ENCODE measurements around the gene HRH1.
A peak's percentile ranks its signal among the peaks of the same experiment; 100 is the strongest.

The HRH1 gene

GRCh38 chr3:11224870-11225229 is 70.6 kb downstream of the HRH1 start:
- ChIA-PET POLR2A (no interaction called here), CTCF (no interaction called here)
- no peak overlapping the region for H3K27ac ChIP-seq (ENCODE audit: extremely low read depth, low read depth, low read length)
- H3K4me1 ChIP-seq (ENCODE audit: control insufficient read depth, insufficient read depth, low read length), result no peaks in the 10 kb centered on the region
- H3K4me3 ChIP-seq (ENCODE audit: low read depth, low read length), result no peak overlapping the region
- no peaks in the 10 kb centered on the region for H3K9me3 ChIP-seq (ENCODE audit: control insufficient read depth, insufficient read depth, low read depth, low read length)
- TF ChIP-seq ZNF133 (tag by site-specific recombination; IDR thresholded peaks at IDR 0.05), result no peak
- H3K36me3 ChIP-seq (ENCODE audit: control insufficient read depth in 2 of 2, insufficient read depth in 1 of 2, low read length in 2 of 2), result no peaks in the 10 kb centered on the region

DNA sequence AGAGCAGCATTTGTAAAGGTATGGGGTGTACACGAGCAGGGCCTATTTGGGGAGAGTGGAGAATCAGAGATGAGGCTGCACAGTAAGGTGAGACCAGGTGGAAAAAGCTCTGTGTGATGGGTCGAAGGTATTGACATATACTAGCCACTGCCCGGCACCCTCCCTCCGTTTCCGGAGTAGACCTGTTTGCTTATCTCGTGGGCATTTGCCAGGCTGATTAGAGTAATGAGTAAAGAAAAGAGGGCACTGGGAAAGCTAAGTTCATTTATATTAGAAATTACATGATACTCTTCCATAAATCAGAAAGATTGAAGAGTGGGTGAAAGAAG is 71.7 kb downstream of the HRH1 start:
- CTCF ChIA-PET, result interaction anchor here (0.6 to 1.3 kb wide), 2 partner anchors 135 to 166 kb away, joined by 3 to 5 read pairs; no protein-coding TSS in a partner anchor
- no peaks in the 10 kb centered on the region for H3K4me1 ChIP-seq (ENCODE audit: control insufficient read depth, insufficient read depth, low read length)
- POLR2A ChIA-PET, result no interaction called here
- no peaks in the 10 kb centered on the region for H3K36me3 ChIP-seq (ENCODE audit: control insufficient read depth in 2 of 2, insufficient read depth in 1 of 2, low read length in 2 of 2)
- TF ChIP-seq ZNF701 (tag by site-specific recombination; IDR thresholded peaks at IDR 0.05) (no peak), ZBTB8A (tag by site-specific recombination; IDR thresholded peaks at IDR 0.05) (no peak), ZNF513 (tag by site-specific recombination; IDR thresholded peaks at IDR 0.05) (no peak), ZNF394 (tag by site-specific recombination; IDR thresholded peaks at IDR 0.05; ENCODE audit: borderline replicate concordance) (no peak), ZNF23 (tag by site-specific recombination; IDR thresholded peaks at IDR 0.05; ENCODE audit: borderline replicate concordance) (no peak), ZNF76 (tag by site-specific recombination; IDR thresholded peaks at IDR 0.05; ENCODE audit: borderline replicate concordance, low read depth) (no peak), ZNF311 (tag by site-specific recombination; IDR thresholded peaks at IDR 0.05; ENCODE audit: borderline replicate concordance) (no peak), ZNF169 (tag by site-specific recombination; IDR thresholded peaks at IDR 0.05) (no peak), ZNF837 (tag by site-specific recombination; IDR thresholded peaks at IDR 0.05) (no peak), ZNF335 (tag by site-specific recombination; conservative IDR thresholded peaks at IDR 0.05) (no peak), HOXC10 (CRISPR knock-in tag; IDR thresholded peaks at IDR 0.05) (no peak), ZNF155 (tag by site-specific recombination; IDR thresholded peaks at IDR 0.05) (no peak), ZNF354C (tag by site-specific recombination; IDR thresholded peaks at IDR 0.05; ENCODE audit: borderline replicate concordance, low read depth) (no peak), ZNF211 (tag by site-specific recombination; IDR thresholded peaks at IDR 0.05; ENCODE audit: low read depth) (no peak), EGR2 (tag by site-specific recombination; IDR thresholded peaks at IDR 0.05; ENCODE audit: low read depth) (no peak), IKZF3 (tag by site-specific recombination; IDR thresholded peaks at IDR 0.05) (no peak), ZNF768 (tag by site-specific recombination; IDR thresholded peaks at IDR 0.05) (no peak), ZNF184 (tag by site-specific recombination; IDR thresholded peaks at IDR 0.05) (no peak), ZNF654 (tag by site-specific recombination; IDR thresholded peaks at IDR 0.05; ENCODE audit: low read depth) (no peak), ZBTB10 (tag by site-specific recombination; IDR thresholded peaks at IDR 0.05) (no peak)
- H3K9me3 ChIP-seq (ENCODE audit: control insufficient read depth, insufficient read depth, low read depth, low read length), result no peaks in the 10 kb centered on the region
- H3K4me3 ChIP-seq (ENCODE audit: low read depth, low read length), result peak overlapping the region; percentile 25; the same call in 1 of the 2 replicates
- H3K27ac ChIP-seq (ENCODE audit: extremely low read depth, low read depth, low read length), result no peak overlapping the region

Measured in HEK293 (cell line).